Measurements from ENCODE around the gene NDUFA8.

The NDUFA8 gene

GRCh38 chr9:122159026-122159924 lies at the start of gene NDUFA8, which contains the start of gene MORN5:
NDUFA8 (minus strand) TSS chr9:122159779; CDS start chr9:122159677, 102 bp downstream.
MORN5 (plus strand) TSS chr9:122159908; CDS start chr9:122159973, 65 bp downstream.
- peak; percentile 98 for DNase-seq

DNA sequence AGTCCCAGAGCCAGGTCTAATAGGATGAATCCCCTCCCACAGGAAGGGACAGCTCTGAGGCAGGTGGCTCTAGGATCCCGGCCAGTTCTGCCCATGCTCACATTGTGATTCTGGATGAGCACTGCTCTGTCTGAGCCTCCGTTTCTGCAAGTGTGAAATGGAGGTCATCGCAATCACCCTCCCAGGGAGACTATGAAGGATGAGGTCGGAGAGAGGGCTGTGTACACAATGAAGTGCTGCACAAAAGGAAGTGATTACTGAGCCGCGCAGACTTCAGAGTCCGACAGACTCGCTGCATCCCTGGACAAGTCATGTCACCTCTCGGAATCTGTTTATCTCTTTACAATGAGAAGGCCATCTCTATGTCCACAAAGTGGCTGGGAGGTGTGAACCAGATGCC lies 47.5 kb upstream of the NDUFA8 start:
- DNase-seq = peak; percentile 38

DNA sequence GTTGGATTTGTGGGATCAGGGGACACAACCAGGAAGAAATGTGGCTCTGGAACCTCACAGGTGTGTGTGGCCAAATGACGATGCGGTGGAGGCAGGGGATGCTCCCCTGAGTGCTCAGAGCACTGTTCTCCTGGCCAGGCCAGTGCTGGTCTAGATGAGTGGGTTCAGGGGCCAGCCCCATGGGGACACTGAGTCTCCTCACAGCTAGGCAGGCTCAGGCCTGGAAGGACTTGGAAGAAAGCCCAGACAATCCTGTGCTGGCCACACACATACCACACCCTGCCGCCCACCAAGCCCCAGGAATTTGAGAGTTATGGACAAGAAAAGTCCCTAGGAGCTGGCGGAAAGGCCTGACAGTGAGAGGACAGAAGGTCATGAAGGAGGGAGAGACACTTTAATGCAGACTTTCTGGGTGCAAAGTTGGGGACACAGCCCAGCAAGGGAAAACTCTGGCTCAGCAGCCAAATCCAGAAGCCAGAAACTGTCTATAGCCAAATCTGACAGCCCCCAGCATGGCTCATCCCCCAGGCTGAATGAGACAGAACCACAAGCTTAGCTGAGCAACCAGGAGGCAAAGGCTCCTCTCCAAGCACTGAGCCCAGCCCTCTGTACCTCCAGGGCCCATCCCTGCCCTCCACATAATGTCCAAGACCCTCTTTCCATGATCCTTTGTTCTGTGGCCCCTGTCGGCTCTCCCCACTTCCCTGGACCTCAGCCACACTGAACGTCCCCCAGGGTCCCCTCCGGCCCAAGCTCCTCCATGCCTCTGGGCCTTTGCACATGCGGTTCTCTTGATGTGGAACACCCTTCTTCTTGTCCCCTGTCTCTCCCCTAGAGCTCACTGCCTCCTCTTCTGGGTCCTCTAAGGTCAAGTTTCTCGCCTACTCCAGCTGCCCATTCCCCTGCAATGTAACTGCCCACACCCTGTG lies 46.8 kb upstream of the NDUFA8 start:
- no peak for DNase-seq

DNA sequence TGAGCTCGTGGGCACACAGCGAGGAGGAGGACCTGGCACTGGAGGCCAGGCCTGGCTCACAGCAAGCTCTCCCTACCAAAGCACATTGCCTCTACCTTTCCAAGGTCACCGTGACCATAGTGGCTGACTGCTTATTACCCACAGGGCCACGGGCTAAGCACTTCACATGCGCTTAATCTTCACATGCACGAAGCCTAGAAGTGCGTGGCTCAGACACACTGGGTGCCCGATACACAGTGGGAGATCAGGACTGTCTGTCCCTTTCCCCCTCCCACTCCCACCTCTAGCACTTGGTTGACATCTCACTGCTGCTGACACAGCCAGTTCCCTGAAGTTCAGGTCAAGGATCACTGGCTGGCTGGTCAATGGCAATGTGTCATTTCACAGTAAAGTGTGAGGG lies 45.6 kb upstream of the NDUFA8 start:
- DNase-seq = no peak

- DNase-seq = no peak
Observed at GRCh38 chr9:122204491-122204890, 44.9 kb upstream of the NDUFA8 start.

GRCh38 chr9:122204055-122204454 lies 44.5 kb upstream of the NDUFA8 start:
- DNase-seq = no peak

- no peak for DNase-seq
Observed at GRCh38 chr9:122202111-122202510, 42.5 kb upstream of the NDUFA8 start.

GRCh38 chr9:122201641-122202040 lies 42.1 kb upstream of the NDUFA8 start:
- no peak for DNase-seq

DNA sequence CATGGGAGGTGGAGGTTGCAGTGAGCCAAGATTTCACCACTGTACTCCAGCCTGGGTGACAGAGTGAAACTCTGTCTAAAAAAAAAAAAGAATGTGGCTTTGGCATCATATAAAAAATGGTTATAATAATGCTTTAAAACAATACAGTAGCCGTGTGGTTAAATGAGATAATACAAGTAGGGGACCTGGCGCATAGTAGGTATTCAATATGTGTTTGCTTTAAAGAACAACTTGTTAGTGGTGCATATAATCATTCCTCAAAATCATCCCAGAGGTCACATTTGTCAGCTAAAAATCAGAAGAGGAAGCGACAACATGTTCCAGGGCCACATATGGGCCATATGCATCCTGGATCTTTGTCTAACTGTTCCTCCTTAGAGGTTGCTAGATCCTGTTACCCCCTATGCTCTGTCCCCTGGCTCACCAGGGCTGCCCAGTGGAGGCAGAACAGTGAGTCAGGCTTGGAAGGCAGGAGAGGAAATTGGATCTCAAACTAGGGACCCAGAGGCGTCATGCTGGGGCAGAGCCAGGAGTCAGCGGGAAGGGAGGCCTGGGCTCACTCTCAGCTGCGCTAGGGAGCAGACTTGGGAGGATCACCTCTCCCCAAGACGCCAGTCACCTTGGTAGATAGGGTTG lies 41.5 kb upstream of the NDUFA8 start:
- peak; percentile 10 for DNase-seq

GRCh38 chr9:122197882-122198281 lies 38.3 kb upstream of the NDUFA8 start:
- peak; percentile 68 for DNase-seq

DNA sequence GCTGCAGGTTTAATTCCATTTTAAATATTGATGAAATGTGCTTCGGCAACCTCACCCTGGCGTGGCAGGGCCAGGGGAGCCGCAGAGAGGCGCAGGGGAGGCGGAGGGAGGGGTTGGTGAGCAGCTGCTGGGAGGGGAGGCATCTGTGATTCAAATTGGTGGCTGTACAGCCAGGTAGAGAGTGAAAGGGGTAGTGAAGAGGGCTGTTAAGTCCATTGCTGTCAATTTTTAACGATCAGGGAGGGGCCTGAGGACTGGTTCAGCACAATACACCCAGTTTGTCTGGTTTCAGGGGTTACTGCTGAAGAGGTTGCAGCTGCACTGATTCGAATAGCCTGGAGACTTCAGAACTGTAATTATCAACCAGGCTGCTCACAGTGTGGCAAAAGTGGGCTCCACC lies 37.8 kb upstream of the NDUFA8 start:
- DNase-seq = peak; percentile 94

DNA sequence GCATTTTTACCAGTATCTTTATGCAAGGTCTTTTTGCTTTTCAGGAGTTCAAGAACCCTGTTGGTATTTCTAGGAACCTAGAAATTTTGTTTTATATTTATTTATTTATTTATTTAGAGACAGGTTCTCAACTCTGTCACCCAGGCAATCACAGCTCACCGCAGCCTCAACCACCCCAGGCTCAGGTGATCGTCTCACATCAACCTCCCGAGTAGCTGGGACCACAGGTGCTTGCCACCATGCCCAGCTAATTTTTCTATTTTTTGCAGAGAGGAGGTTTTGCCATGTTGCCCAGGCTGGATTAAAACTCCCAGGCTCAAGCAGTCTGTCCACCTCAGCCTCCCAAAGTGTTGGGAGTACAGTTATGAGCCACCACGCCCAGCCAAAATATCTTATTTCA lies 36.3 kb upstream of the NDUFA8 start:
- DNase-seq = no peak

GRCh38 chr9:122193651-122194050 lies 34.1 kb upstream of the NDUFA8 start:
- no peak for DNase-seq

GRCh38 chr9:122192914-122193525 lies 33.4 kb upstream of the NDUFA8 start:
- no peak for DNase-seq

DNA sequence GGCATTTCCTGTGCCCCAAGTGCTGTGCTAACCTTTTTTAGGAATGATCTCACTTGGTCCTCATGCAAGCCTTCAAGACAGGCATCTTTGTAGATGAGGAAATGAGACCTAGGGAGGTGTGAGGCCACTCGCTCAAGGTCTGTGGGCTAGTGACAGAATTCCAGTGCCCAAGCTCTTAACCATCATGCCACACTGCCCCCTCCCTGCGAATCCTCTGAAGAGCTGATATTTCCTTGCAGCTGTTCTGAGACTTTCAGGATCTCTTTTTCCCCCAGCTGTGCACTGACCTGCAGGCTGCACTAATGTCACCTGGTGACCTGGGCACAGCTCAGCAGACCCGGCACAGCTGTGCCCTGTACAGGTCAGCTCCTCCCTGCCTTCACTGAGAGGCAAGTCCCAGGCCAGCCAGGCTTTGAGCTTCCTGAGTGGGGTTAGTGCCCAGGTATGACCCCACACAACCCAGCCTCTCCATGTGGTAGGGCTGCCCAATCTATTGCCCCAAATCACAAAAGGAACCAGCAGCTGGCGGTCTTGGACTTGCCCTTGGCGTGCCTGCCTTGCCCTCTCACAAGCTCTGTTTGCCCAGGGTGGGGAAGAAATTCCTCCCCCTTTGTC lies 32.8 kb upstream of the NDUFA8 start:
- peak; percentile 16 for DNase-seq

GRCh38 chr9:122191584-122191983 lies 32.0 kb upstream of the NDUFA8 start:
- DNase-seq = no peak

GRCh38 chr9:122190597-122191381 lies 31.2 kb upstream of the NDUFA8 start:
- no peak for DNase-seq

DNA sequence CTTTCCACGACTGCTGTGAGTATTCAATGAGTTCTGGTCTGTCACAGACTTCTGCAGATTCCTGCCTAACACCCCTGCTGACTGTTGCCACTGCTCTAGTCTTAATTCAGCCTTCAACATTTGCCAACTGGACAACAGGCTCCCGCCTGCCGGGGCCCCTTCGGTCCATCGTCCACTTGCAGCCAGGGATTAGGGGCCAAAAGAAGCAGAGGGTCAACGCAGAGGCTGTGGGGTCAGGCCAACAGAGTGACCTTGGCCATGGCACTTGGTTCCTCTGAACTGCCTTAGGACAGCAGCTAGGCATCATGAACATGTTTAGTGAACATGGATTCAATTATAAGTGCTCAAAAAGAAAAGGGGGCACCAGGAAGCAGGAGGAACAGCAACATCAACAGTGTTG lies 28.8 kb upstream of the NDUFA8 start:
- DNase-seq = no peak

DNA sequence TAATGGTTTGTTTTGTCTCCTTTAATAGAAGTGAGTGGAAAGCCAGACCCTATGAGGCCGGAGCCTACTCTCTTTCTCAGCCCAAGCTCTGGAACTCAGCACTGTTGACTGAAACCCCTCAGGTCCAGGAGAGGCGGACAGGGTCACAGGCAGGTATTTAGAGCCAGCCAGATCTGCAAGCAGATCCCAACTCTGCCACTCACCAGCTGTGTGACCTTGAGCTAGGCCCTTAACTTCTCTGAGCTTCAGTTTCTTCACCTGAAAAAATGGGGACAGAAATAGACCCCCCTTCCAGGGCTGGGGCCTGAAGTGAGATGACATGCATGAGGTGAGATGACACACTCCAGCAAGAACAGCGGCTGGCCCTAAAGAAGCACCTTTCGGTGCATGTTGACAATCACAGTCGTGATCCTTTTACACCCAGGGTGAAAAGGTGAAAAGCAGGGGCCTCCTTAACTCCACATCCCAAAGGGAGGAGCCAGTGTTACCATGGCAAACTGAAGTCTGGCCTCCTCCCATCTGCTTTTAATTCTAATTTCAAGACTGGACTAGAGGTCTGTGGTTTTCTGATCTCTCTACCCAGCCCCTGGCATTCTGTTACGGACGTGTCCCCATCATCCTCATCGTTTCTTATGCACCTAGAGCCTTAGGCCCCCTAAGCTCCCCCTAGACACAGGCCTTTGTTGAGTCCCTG lies 27.3 kb upstream of the NDUFA8 start:
- DNase-seq = no peak

- no peak for DNase-seq
Observed at GRCh38 chr9:122186301-122186700, 26.7 kb upstream of the NDUFA8 start.

DNA sequence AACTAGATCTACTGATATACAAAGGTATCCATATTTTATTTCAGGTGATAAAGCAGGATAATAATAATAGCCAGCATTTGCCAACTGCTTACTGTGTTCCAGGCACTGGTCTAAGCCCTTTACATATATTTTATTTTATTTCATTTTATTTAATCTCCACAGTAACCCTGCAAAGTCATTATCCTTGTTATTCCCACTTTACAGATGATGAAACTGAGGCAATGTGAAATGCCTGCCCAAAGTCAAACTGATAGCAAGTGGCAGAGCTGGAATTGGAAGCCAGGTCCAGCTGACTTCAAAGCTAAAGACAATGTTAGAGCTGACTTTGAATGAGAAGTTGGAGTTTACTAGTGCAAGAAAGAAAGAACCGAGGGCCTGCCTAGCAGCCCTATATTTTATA lies 25.0 kb upstream of the NDUFA8 start:
- DNase-seq = no peak
